Gastrocnemius medialis (tissue), 4 donors: ENCODE measurements around the gene MTA1. TPM values are rescaled to one million over a fixed set of nuclear protein-coding genes. Genes with fewer than 3 reads are reported as not detected.

Experiments used
- ATAC-seq, 2 donors: fragments of 150-250 bp; one replicate each; pipeline ENCODE4 v1.9.1; 2016
- DNase-seq, 2 donors: peaks; one replicate each; pipeline ENCODE4 v3.0.0-alpha.2; 2019
- H3K27ac ChIP-seq, 4 donors: fragments of 200-600 bp; sonication (generic); 1 replicate in 1 of 4; 2 replicates in 3 of 4; pipeline ENCODE4 v1.5.1; 2016 to 2018; ENCODE audit warnings: mild to moderate bottlenecking in 2 of 4, moderate library complexity in 1 of 4
- H3K27me3 ChIP-seq, 3 donors: fragments of 200-600 bp; sonication (generic) in 2 of 3; 1 replicate in 1 of 3; 2 replicates in 2 of 3; pipeline versions ENCODE4 v1.5.1 to v1.6.0; 2016 to 2019; ENCODE audit warnings: mild to moderate bottlenecking in 1 of 3, moderate library complexity in 1 of 3
- H3K36me3 ChIP-seq, 2 donors: fragments of 200-600 bp; sonication (generic) in 1 of 2; one replicate each; pipeline ENCODE4 v1.5.1; 2017 to 2018
- H3K4me1 ChIP-seq, 2 donors: fragments of 200-600 bp; sonication (generic) in 1 of 2; one replicate each; pipeline ENCODE4 v1.5.1; 2016 to 2017; ENCODE audit warnings: mild to moderate bottlenecking in 2 of 2
- H3K4me3 ChIP-seq, 4 donors: fragments of 200-600 bp; sonication (generic) in 3 of 4; 1 replicate in 1 of 4; 2 replicates in 3 of 4; pipeline ENCODE4 v1.5.1; 2016 to 2019; ENCODE audit warnings: mild to moderate bottlenecking in 2 of 4
- H3K9me3 ChIP-seq, 3 donors: fragments of 200-600 bp; sonication (generic) in 2 of 3; 1 replicate in 1 of 3; 2 replicates in 2 of 3; pipeline ENCODE4 v1.5.1; 2016 to 2019
- POLR2A ChIP-seq, 2 donors: fragments of 450-650 bp; IDR thresholded peaks; one replicate each; pipeline ENCODE4 v1.6.1; 2017; ENCODE audit warnings: antibody characterized with exemption in 2 of 2, mild to moderate bottlenecking in 2 of 2, moderate library complexity in 2 of 2
- in situ Hi-C, 4 donors: fragments of 200-750 bp; cut with MboI; loops; one replicate each; pipeline versions ENCODE4 v1.15.0 to v1.8.0; 2017; ENCODE audit warnings: low sequenced_read_pairs in 4 of 4
- intact Hi-C: fragments of 100-400 bp; cut with DNase I; formaldehyde crosslinking; loops from one replicate; pipeline ENCODE4 v1.15.1; 2023; ENCODE audit warnings: low total_unique reads
- total RNA-seq, 4 donors: library from RNA; depleted of rRNA; stranded (reverse); fragments of >200 nt; gene quantifications; one replicate each; pipeline versions ENCODE4 v1.1.0 to v1.2.3, GENCODE V29; 2016
- TF ChIP-seq, protein P1 (sequence below), 5 experiments: fragments of 450-650 bp in 3 of 5; fragments of 200-600 bp in 2 of 5; sonication (generic) in 2 of 5; IDR thresholded peaks in 4 of 5; conservative IDR thresholded peaks in 1 of 5; 1 replicate in 4 of 5; 2 replicates in 1 of 5; pipeline ENCODE4 v1.5.1; 2016 to 2019; ENCODE audit warnings: antibody characterized with exemption in 5 of 5, mild to moderate bottlenecking in 3 of 5, moderate library complexity in 3 of 5

Gene MTA1
- total RNA-seq, 4 donors from 2014 or later: 18.2 to 30.8 (median 28.2) TPM

GRCh38 chr14:105439710-105440553 is 20.3 kb downstream of the MTA1 start:
- in situ Hi-C loops (no loop called here), intact Hi-C loops (no loop called here)

DNA sequence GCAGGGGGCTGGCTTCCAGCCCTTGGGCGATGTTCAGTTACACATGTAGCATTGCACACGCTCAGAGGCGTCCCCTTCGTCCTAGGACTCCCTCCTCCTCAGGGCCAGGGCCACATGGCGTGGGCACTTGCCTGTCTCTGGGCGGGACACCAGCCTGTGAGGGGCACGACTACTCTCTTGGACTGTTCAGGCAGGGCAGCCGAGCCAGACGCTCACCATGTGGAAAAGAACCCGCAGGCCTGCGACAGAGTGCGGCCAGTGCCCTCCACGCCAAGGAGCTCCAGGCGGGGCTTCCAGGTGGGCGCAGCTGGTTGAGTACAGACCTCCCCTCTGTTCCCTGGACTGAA is 20.9 kb downstream of the MTA1 start:
- no peaks in the 10 kb centered on the region for H3K4me1 ChIP-seq
- no peaks in the 10 kb centered on the region for H3K9me3 ChIP-seq
- H3K36me3 ChIP-seq: no peaks in the 10 kb centered on the region
- intact Hi-C loops: no loop called here
- ATAC-seq (no peak), DNase-seq (no peak)
- in situ Hi-C loops: no loop called here
- TF ChIP-seq, protein P1, sequence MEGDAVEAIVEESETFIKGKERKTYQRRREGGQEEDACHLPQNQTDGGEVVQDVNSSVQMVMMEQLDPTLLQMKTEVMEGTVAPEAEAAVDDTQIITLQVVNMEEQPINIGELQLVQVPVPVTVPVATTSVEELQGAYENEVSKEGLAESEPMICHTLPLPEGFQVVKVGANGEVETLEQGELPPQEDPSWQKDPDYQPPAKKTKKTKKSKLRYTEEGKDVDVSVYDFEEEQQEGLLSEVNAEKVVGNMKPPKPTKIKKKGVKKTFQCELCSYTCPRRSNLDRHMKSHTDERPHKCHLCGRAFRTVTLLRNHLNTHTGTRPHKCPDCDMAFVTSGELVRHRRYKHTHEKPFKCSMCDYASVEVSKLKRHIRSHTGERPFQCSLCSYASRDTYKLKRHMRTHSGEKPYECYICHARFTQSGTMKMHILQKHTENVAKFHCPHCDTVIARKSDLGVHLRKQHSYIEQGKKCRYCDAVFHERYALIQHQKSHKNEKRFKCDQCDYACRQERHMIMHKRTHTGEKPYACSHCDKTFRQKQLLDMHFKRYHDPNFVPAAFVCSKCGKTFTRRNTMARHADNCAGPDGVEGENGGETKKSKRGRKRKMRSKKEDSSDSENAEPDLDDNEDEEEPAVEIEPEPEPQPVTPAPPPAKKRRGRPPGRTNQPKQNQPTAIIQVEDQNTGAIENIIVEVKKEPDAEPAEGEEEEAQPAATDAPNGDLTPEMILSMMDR (IDR thresholded peaks at IDR 0.05 in 4 of 5, conservative IDR thresholded peaks at IDR 0.05 in 1 of 5): no peak
- TF ChIP-seq POLR2A (IDR thresholded peaks at IDR 0.05): no peak
- no peak overlapping the region for H3K27ac ChIP-seq
- no peaks in the 10 kb centered on the region for H3K27me3 ChIP-seq
- no peak overlapping the region for H3K4me3 ChIP-seq

More at GRCh38 chr14:105439710-105440553, 20.3 kb downstream of the MTA1 start:
- Histone ChIP-seq H3K4me3 (no peak overlapping the region), H3K27me3 (no peaks in the 10 kb centered on the region), H3K9me3 (no peaks in the 10 kb centered on the region), H3K4me1 (no peaks in the 10 kb centered on the region), H3K36me3 (no peaks in the 10 kb centered on the region), H3K27ac (no peak overlapping the region)
- no peak for ATAC-seq
- no peak for DNase-seq
- TF ChIP-seq POLR2A (IDR thresholded peaks at IDR 0.05): no peak
- TF ChIP-seq, protein P1 (IDR thresholded peaks at IDR 0.05 in 4 of 5, conservative IDR thresholded peaks at IDR 0.05 in 1 of 5): no peak

DNA sequence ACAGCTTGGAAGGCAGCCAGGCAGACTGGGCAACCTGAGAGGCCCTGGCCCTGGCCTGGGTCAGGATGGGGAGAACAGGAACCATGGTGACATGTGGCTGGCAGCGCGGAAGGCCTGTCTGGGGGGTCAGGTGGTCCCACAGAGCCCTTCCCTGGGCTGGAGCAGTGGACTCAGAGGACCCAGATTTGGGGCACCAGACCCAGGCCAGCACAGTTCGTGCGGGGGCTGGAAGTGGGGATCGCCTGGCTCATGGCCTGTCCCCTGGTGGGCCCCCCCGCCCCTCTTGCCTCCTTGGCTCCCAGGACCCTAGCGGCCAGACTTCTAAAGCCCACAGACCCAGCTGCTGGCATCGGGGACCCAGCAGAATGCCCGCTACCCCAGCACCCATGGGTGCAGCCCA is 21.4 kb downstream of the MTA1 start:
- ATAC-seq (no peak), DNase-seq (no peak)
- Histone ChIP-seq H3K4me1 (no peaks in the 10 kb centered on the region), H3K36me3 (no peaks in the 10 kb centered on the region), H3K27me3 (no peaks in the 10 kb centered on the region), H3K4me3 (no peak overlapping the region), H3K27ac (no peak overlapping the region), H3K9me3 (no peaks in the 10 kb centered on the region)
- TF ChIP-seq POLR2A (IDR thresholded peaks at IDR 0.05): no peak
- TF ChIP-seq, protein P1 (IDR thresholded peaks at IDR 0.05 in 4 of 5, conservative IDR thresholded peaks at IDR 0.05 in 1 of 5): no peak
- intact Hi-C loops (no loop called here), in situ Hi-C loops (no loop called here)

GRCh38 chr14:105442125-105442524 is 22.5 kb downstream of the MTA1 start:
- Histone ChIP-seq H3K27ac (no peak overlapping the region), H3K27me3 (no peaks in the 10 kb centered on the region), H3K36me3 (no peaks in the 10 kb centered on the region), H3K9me3 (no peaks in the 10 kb centered on the region), H3K4me1 (no peaks in the 10 kb centered on the region), H3K4me3 (no peak overlapping the region)
- ATAC-seq (no peak), DNase-seq (no peak)
- intact Hi-C loops (no loop called here), in situ Hi-C loops (no loop called here)
- TF ChIP-seq, protein P1 (IDR thresholded peaks at IDR 0.05 in 4 of 5, conservative IDR thresholded peaks at IDR 0.05 in 1 of 5): no peak
- no peak for TF ChIP-seq POLR2A (IDR thresholded peaks at IDR 0.05)
